HAP-1 (cell line): ENCODE data around the gene PHC3.
"Not testable (repeated sequence)": the region's sequence is repeated elsewhere in the genome, so short reads cannot be mapped to it uniquely, and the experiment has no call there.

Experiments used
- DNase-seq, 2 experiments: peaks; one replicate each; pipeline ENCODE4 v3.0.0-alpha.2; 2016 to 2020; ENCODE audit warnings: low spot score in 2 of 2
- H3K27me3 ChIP-seq: fragments of 250-450 bp; sonication (Bioruptor Pico); 2 replicates; pipeline ENCODE4 v1.5.1; 2020; ENCODE audit warnings: low read depth, mild to moderate bottlenecking, moderate library complexity
- H3K36me3 ChIP-seq: fragments of 250-450 bp; sonication (Bioruptor Pico); replicated peaks from 2 replicates; pipeline ENCODE4 v1.5.1; 2020; ENCODE audit warnings: mild to moderate bottlenecking
- H3K4me1 ChIP-seq: fragments of 250-450 bp; sonication (Bioruptor Pico); 2 replicates; pipeline ENCODE4 v1.5.1; 2020; ENCODE audit warnings: mild to moderate bottlenecking
- H3K4me3 ChIP-seq: fragments of 250-450 bp; sonication (Bioruptor Pico); 2 replicates; pipeline ENCODE4 v1.5.1; 2020; ENCODE audit warnings: mild to moderate bottlenecking, moderate library complexity
- H3K9me3 ChIP-seq: fragments of 250-450 bp; sonication (Bioruptor Pico); 2 replicates; pipeline ENCODE4 v1.5.1; 2020; ENCODE audit warnings: mild to moderate bottlenecking, moderate library complexity
- in situ Hi-C: fragments of 300-500 bp; cut with MboI; formaldehyde crosslinking; loops from 3 replicates; pipeline ENCODE4 v1.14.3; 2020; ENCODE audit warnings: low sequenced_read_pairs, inconsistent platforms, mixed read lengths

Gene PHC3

GRCh38 chr3:170205302-170205701, 23.8 kb upstream of the PHC3 start:
- Histone ChIP-seq H3K4me1 (peaks cover 2% of the 10 kb centered on the region; the same call in 1 of the 2 replicates), H3K4me3 (no peak overlapping the region), H3K36me3 (no peaks in the 10 kb centered on the region), H3K9me3 (0 out of 2 replicates have a peak, but pooled peaks cover 4% of the 10 kb centered on the region), H3K27me3 (no peaks in the 10 kb centered on the region)
- in situ Hi-C loops: no loop called here
- DNase-seq: no peak

- no peak overlapping the region for H3K4me3 ChIP-seq
- H3K4me1 ChIP-seq: peaks cover 2% of the 10 kb centered on the region; the same call in 1 of the 2 replicates
- H3K9me3 ChIP-seq: 0 out of 2 replicates have a peak, but pooled peaks cover 4% of the 10 kb centered on the region
- H3K27me3 ChIP-seq: no peaks in the 10 kb centered on the region
- DNase-seq: no peak
- in situ Hi-C loops: no loop called here
- no peaks in the 10 kb centered on the region for H3K36me3 ChIP-seq
Measured at GRCh38 chr3:170204509-170204908, 23.0 kb upstream of the PHC3 start.

GRCh38 chr3:170204023-170204472, 22.5 kb upstream of the PHC3 start:
- in situ Hi-C loops: no loop called here
- no peak for DNase-seq
- Histone ChIP-seq H3K27me3 (no peaks in the 10 kb centered on the region), H3K4me3 (no peak overlapping the region), H3K4me1 (peaks cover 2% of the 10 kb centered on the region; the same call in 1 of the 2 replicates), H3K36me3 (no peaks in the 10 kb centered on the region), H3K9me3 (0 out of 2 replicates have a peak, but pooled peaks cover 4% of the 10 kb centered on the region)

- Histone ChIP-seq H3K4me1 (peaks cover 2% of the 10 kb centered on the region; the same call in 1 of the 2 replicates), H3K4me3 (no peak overlapping the region), H3K27me3 (no peaks in the 10 kb centered on the region), H3K9me3 (no peaks in the 10 kb centered on the region), H3K36me3 (no peaks in the 10 kb centered on the region)
- DNase-seq: no peak
- in situ Hi-C loops: no loop called here
Measured at GRCh38 chr3:170203457-170203856, 21.9 kb upstream of the PHC3 start.

GRCh38 chr3:170201527-170201926, 20.0 kb upstream of the PHC3 start:
- DNase-seq: no peak
- Histone ChIP-seq H3K4me3 (no peak overlapping the region), H3K9me3 (no peaks in the 10 kb centered on the region), H3K36me3 (no peaks in the 10 kb centered on the region), H3K4me1 (peaks cover 2% of the 10 kb centered on the region; the same call in 1 of the 2 replicates), H3K27me3 (no peaks in the 10 kb centered on the region)
- in situ Hi-C loops: no loop called here

GRCh38 chr3:170200987-170201386, 19.5 kb upstream of the PHC3 start:
- in situ Hi-C loops: no loop called here
- Histone ChIP-seq H3K9me3 (no peaks in the 10 kb centered on the region), H3K4me1 (peaks cover 2% of the 10 kb centered on the region; the same call in 1 of the 2 replicates), H3K36me3 (no peaks in the 10 kb centered on the region), H3K4me3 (no peak overlapping the region), H3K27me3 (no peaks in the 10 kb centered on the region)
- DNase-seq: no peak

- in situ Hi-C loops: no loop called here
- no peak for DNase-seq
- H3K27me3 ChIP-seq: no peaks in the 10 kb centered on the region
Measured at GRCh38 chr3:170196833-170197232, 15.3 kb upstream of the PHC3 start.

GRCh38 chr3:170195759-170196158, 14.2 kb upstream of the PHC3 start:
- in situ Hi-C loops, H3K9me3 ChIP-seq, DNase-seq, H3K36me3 ChIP-seq, H3K4me1 ChIP-seq, H3K4me3 ChIP-seq, H3K27me3 ChIP-seq: not testable (repeated sequence)

More at GRCh38 chr3:170196833-170197232, 15.3 kb upstream of the PHC3 start:
- Histone ChIP-seq H3K4me3 (no peak overlapping the region), H3K36me3 (no peaks in the 10 kb centered on the region), H3K4me1 (0 out of 2 replicates have a peak, but pooled peaks cover 2% of the 10 kb centered on the region), H3K9me3 (no peaks in the 10 kb centered on the region)

- Histone ChIP-seq H3K4me3 (no peak overlapping the region), H3K9me3 (no peaks in the 10 kb centered on the region), H3K27me3 (no peaks in the 10 kb centered on the region), H3K4me1 (no peaks in the 10 kb centered on the region), H3K36me3 (no peaks in the 10 kb centered on the region)
- DNase-seq: no peak
- in situ Hi-C loops: no loop called here
Measured at GRCh38 chr3:170189398-170190256, 8.1 kb upstream of the PHC3 start.

GRCh38 chr3:170180079-170180907, 1.2 kb downstream of the PHC3 start:
- Histone ChIP-seq H3K4me1 (peaks cover 6% of the 10 kb centered on the region), H3K36me3 (peaks cover 25% of the 10 kb centered on the region), H3K9me3 (no peaks in the 10 kb centered on the region), H3K4me3 (peak overlapping the region; percentile 94), H3K27me3 (no peaks in the 10 kb centered on the region)
- peak in 1 of 2 experiments; percentile 14 for DNase-seq
- in situ Hi-C loops: no loop called here

GRCh38 chr3:170179432-170179831, 2.1 kb downstream of the PHC3 start:
- H3K4me1 ChIP-seq: peaks cover 6% of the 10 kb centered on the region
- DNase-seq: no peak
- no peaks in the 10 kb centered on the region for H3K9me3 ChIP-seq
- H3K36me3 ChIP-seq: peaks cover 33% of the 10 kb centered on the region
- H3K4me3 ChIP-seq: peak overlapping the region; percentile 94
- in situ Hi-C loops: no loop called here
- H3K27me3 ChIP-seq: no peaks in the 10 kb centered on the region

GRCh38 chr3:170178651-170179050, 2.9 kb downstream of the PHC3 start:
- no peak overlapping the region for H3K4me3 ChIP-seq
- H3K9me3 ChIP-seq: no peaks in the 10 kb centered on the region
- no peaks in the 10 kb centered on the region for H3K27me3 ChIP-seq
- in situ Hi-C loops: no loop called here
- DNase-seq: no peak
- H3K36me3 ChIP-seq: peaks cover 40% of the 10 kb centered on the region
- H3K4me1 ChIP-seq: peaks cover 6% of the 10 kb centered on the region

GRCh38 chr3:170171563-170171962, 10.0 kb downstream of the PHC3 start:
- in situ Hi-C loops: no loop called here
- H3K4me3 ChIP-seq: no peak overlapping the region
- no peaks in the 10 kb centered on the region for H3K27me3 ChIP-seq
- H3K9me3 ChIP-seq: no peaks in the 10 kb centered on the region
- peaks cover 3% of the 10 kb centered on the region; the same call in 1 of the 2 replicates for H3K4me1 ChIP-seq
- peaks cover 70% of the 10 kb centered on the region for H3K36me3 ChIP-seq
- no peak for DNase-seq
